Measurements from ENCODE around the gene ATXN2.
A peak's percentile ranks its signal among the peaks of the same experiment; 100 is the strongest.

ATXN2 gene

DNA sequence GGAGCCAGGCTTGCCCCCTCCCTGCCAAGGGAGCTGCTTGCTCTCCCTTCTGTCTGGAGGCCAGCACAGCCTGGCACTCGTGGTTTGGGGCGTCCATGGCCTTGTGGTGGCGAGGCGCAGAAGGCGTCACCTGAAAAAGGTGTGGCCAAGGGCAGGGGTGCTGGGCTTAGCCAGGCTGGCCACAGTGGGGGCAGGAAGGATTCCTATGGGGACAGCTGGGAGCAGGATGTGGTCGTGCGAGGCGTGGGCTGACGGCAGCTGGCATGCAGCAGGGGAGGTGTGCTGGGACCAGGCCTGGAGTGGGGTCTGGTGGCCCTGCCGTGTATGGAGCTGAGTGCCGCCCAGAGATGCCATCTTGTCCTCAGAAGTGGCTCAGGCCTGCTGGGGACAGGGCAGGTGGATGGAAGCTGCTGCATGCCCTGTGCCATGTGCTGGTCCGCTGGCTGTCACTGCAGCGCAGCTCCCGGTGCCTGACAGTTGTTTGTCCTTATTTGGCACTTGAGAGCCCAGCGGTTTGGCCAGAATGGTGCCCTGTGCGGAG, 163.4 kb downstream of the ATXN2 start:
- no peak for DNase-seq

DNA sequence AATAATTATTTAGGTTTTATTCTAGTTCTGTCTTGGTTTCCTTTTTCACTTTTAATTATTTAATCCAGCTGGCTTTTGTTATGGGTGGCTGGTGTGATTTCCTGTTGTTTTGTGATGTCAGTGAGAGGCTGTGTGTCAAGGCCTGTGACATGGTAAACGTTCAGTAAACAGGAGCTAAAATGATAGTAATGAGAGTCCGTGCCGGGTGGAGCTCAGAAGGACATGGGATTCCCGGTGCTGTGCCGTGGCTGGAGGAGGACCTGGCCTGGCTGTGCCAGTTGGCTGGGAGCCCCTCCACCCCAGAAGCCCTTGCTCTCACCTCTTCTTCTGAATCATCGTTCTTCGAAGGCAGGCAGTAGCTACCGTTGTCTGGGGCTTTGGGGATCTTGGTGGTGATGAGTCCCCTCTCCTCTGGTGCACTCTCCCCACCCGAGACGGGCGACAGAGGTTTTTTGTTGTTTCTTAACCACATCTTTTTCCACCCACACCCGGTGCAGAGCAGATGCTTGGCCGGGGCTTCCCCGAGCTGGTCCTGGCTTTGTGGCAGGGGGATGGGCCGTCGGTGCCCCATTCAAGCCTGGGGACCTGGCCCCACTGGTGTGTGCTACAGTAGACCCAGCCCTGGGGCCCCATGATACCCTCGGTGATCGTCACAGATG, 164.3 kb downstream of the ATXN2 start:
- peak; percentile 78 for DNase-seq

DNA sequence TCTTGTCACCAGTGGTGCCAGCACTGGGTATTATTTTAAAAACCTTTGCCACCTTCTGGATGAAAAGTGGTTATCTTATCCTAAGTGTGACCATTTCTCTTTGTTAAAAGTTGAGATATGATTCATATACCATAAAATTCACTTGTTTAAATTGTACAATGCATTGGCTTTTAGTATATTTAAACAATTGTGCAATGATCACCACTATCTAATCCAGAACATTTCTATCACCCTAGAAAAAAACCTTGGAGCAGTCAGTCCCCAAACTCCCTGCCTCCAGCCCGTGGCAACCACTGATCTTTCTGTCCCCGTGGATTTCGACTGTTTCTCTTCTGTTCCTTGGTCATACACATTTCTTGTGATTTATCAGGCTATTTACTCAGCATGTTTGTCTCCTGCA, 165.1 kb downstream of the ATXN2 start:
- no peak for DNase-seq

DNA sequence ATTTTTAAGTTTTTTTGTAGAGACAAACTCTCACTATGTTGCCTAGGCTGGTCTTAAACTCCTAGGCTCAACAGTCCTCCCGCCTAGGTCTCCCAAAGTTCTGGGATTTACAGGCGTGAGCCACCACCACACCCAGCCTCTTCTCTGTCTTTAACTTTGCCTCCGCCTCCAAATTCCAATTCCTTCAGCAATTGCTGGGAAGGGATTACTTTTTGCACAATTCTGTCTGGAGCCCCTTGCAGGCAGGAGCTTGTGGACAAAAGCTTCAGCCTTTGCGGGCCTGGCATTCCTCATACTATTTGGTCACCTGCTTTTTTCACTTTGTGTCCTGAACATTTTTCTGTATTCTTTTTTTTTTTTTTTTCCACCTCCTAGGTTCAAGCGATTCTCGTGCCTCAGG, 167.3 kb downstream of the ATXN2 start:
- DNase-seq: no peak

DNA sequence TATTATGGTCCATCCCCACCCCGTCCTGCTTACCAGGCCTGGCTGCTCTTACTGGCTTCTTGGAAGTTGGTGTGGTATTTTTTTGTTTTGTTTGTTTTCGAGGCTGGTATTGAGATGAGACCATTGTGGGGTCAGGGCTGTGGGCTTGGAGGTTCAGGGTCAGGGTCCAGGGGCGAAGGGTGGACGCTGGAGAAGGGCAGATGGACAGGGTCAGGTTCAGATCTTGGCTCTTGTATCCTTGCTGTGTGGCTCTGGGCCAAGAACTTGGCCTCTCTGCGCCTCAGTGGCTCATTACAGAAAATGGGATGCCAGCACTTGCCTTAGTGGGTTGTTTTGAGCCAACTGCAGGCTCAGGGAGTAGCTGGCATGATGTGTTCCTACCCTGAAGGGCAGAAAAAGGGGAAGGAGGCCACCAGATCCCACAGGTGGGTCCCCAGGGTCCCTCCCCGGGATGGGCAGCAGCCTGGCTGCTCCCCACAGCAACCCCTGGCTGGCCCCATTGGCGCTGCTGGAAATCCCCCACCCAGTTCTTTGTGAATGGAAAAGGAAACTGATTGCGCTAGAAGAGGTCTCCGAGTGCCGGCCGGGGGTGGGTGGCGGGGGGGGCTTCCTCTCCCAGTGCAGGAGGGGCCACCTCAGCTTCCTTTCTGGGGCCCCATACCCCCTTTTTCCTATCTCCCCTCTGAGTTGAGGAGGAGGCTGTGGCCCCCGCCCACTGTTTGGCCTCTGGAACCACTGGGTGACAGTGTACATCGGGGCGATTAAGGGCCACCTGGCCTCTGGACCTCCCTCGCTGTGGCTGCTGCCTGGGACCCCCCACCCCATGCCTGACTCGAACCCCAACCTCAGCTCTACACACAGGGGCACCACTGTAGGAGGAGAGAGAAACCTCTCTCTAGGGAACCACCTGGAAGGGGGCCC, 168.4 kb downstream of the ATXN2 start:
- DNase-seq: peak; percentile 64

DNA sequence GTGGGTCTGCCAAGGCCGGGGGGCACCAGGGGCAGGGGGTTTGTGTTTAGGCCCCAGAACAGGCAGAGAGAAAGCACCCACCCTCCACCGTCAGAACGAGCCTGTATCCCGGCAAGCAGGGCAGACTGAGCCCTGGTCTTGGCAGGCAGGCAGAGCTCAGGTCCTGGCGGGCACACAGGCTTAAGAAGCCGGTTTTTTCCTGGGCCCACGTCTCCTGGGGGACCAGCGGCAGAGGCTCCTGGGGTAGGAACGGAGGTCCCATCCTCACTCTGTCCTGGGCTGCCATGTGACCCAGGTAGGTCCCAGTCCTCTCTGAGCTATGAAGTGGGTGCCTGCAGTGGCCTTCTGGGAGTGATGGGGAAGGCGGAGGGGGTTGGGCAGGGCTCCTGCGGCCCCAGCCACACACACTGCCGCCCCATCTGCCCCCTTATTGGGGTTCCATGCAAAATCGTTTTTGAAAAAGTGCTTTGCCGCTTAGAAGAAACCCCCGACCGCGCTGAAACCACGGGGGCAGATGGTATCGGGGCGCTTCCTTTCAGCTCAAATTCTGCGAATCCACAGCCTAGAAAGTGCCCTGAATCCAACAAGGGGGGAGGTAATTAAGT, 169.2 kb downstream of the ATXN2 start:
- peak; percentile 62 for DNase-seq

DNA sequence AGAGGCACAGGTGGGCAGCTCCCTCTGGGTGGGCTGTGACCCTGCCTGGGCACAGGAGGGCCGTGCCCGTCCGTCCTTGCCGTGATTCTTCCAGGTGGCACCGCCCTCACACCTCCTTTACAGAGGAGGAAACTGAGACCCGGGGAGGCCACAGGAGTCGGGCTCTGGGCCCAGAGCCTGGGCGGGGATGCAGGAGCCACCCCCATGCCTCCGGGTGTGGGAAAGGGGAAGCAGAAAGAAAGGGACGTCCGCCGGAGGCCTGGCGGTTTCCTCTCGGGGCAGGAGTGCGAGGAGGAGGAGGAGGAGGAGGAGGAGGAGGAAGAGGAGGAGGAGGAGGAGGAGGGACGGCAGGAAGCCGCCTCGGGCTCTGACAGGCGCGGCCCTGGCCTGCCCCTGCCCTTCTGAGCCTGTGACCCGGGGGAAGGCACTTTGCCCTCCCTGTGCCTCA, 170.4 kb downstream of the ATXN2 start:
- DNase-seq: peak; percentile 53

DNA sequence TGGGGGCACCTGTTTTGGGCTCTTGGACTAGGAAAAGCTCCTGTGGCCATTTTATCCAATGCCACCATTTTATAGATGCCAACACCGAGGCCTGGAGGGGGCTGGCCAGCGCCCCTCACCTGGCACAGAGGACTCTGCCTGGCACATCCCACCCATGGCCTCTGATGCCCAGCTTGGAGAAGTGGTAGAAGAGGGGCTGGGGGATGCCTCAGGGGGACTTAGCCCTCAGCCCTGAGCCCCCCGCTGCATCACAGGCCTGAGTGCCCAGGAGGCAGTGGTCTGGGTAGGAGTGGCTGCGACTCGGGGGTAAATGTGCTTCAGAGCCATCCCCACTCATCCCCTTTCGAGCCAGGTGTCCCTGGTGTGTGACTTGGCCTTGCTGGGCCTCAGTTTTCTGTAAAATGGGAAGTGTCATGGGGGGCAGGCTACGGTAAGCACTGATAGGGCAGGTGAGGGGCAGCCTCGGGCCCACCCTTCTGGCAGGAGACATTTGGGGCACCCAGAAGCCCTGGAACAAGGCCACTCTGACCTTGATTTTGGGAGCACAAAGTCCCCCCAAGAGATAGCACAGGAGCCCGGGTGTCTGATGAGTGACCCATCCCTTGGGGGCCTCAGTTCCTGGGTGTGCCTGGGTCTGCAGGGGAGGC, 170.9 kb downstream of the ATXN2 start:
- DNase-seq: no peak

DNA sequence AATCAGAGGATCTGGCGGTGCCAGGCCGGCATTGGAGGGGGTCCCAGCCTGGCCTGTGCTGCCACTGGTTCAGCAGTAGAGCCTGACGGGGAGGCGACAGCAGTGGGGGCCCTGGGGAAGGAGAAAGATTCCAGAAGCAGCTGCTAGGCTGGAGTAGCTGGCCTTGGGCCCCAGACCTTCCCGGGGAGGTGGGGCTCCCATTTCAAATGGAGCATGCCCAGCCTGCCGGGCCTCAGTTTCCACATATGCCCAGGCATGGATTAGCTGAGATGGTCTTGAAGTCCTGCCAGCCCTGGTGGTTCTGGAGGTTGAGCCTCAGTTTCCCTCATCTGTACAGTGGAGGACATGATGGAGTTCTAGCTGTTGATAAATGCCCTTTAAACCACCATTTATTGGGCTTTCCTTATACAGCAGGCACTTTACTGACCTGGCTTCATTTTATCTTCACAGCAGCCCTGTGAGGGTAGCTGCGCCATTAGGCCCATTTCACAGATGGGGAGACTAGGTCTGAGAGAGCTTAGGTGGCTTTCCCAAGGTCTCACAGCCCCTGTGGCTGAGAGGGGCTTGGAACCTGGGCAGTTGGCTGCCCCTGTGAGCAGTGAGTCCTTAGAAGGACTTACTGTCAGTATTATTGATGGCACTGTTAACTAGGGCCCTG, 171.6 kb downstream of the ATXN2 start:
- DNase-seq: no peak

DNA sequence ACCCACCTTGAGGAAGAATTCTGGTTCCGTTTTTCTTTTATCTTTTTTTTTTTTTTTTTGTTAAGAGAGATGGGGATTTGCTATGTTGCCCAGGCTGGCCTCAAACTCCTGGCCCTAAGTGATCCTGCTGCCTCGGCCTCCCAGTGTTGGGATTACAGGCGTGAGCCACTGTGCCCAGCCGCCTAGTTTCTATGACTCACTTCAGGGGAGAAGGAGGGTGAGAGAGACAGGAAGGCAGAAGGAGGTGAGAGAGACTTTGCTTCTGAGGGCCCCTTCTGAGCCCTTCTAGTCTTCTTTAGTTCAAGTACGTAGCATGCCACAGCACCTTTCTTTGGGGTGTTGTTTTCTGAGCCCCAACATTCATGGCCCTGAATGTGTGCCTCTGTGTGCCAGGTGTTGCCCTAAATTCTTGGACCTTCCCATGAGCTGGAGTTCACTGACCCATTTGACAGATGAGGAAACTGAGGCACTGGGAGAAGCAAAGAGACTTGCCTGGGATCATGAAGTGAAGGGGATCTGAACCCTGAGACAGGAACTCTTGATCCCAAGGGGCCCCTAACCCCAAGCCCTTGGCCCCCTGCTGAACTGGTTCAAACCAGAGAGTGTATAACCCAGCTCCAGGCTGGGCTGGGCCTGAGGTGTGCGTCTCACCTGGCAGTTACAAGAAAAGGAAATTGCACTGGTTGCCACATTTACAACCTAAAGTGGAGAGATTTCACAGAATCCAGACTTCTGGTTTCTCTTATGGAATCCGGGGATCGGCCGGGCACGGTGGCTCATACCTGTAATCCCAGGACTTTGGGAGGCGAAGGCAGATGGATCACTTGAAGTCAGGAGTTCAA, 172.6 kb downstream of the ATXN2 start:
- peak; percentile 59 for DNase-seq

DNA sequence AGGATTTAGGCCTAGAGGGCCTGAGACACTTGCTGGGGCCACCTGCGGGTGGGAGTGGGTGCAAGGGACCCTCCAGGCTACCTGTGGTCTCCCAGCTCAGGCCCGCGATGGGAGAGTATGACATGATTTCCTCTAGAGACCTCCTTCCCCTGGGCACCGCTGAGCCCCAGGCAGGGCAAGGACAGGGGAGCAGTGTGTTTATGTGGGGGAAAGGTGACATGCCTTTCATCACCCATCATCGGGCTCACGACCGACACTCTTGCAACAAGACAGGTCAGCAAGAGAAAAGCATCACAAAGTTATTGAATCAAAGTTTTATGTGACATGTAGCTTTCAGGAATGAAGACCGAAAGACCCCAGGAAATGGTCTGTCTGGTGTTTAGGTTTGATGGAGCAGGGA, 173.5 kb downstream of the ATXN2 start:
- DNase-seq: no peak

DNA sequence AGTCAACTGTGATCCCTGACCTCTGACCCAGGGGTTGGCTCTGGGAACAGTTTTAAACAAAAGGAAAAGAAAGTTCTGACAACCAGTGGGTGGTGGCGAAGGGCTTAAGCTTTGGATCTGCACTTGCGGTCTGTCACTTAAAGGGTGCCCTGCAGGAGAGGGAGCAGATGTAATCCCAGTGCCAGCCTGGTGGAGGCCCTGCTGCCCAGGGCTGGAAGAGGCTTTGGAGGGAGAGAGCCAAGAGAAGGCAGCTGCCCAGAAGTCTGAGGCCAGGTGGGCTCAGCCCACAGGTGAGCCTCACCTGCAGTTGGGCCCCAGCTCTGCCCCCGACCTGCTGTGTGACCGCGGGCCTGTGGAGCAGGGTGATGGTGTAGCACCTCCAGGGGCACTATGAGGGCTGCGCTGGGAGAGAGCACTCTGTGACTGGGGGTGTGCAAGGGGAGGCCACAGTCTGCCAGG, 174.3 kb downstream of the ATXN2 start:
- DNase-seq: no peak

DNA sequence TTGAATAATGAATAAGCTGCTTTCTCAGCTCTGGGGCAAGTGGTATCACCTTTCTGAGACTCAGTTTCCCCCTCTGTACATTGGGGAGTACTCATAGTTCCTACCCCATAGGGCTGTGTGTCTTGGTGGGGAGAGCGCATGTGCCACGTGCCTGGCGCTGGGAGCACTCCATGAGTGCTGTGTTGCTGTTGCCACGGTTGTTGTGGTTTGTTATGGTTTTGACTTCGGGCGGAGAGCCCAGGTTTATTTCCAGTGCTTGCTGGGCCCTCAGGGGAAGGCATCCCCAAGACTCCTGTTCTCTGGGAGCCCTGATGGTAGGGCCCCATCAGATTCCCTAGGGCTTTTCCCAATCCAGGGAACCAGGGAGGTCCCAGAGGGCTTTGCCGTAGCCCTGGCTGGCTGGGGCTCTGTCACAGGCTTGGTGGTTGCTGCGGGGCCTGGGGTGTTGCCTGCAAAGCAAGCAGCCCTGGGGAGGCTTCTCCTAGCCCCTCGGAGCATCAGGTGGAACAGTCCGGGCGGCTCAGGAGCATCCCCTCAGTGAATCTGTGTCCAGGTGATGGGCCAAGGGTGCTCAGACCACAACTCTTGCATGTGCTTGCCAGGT, 174.8 kb downstream of the ATXN2 start:
- DNase-seq: no peak

DNA sequence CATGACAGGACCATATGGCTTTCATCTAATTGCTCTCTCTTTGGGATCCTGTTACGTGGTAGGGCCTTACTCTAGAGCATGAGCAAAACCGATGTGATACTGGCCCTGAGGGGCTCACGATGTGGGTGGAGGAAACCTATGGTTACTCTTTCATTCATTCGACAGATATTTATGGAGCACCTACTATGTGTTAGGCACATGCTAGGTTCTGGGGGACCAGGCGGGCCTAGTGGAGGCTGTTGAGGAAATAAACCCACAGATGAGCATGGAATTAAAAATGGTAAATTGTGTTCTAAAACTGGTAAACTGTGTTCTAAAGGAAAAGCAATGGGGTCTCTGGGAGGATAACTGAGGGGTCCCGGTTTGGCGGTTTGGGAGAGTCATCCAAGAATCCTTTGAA, 178.6 kb downstream of the ATXN2 start:
- no peak for DNase-seq

DNA sequence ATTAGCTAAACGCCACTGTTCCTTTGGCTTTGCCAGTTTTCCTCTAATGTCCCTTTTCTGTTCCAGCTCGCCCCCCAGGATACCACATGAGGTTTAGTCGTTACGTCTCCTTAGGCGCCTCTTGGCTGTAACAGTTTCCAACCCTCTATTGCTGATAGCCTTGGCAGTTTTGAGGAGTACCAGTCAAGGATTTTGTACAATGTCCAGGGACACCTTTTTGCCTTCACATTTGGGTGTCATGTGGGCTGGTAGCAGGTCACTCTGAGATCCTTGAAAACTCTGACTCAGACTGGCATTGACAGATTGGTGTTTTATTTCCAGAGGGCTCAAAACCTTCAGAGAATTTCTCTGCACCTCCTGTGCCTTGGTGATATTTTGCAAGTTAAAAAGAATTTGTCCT, 179.3 kb downstream of the ATXN2 start:
- DNase-seq: no peak

DNA sequence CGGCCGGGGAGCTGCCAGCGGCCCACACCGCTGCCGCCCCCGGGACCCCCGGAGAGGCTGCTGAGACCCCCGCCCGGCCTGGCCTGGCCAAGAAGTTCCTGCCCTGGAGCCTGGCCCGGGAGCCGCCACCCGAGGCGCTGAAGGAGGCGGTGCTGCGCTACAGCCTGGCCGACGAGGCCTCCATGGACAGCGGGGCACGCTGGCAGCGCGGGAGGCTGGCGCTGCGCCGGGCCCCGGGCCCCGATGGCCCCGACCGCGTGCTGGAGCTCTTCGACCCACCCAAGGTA, 180.6 kb downstream of the ATXN2 start:
- DNase-seq: no peak

DNA sequence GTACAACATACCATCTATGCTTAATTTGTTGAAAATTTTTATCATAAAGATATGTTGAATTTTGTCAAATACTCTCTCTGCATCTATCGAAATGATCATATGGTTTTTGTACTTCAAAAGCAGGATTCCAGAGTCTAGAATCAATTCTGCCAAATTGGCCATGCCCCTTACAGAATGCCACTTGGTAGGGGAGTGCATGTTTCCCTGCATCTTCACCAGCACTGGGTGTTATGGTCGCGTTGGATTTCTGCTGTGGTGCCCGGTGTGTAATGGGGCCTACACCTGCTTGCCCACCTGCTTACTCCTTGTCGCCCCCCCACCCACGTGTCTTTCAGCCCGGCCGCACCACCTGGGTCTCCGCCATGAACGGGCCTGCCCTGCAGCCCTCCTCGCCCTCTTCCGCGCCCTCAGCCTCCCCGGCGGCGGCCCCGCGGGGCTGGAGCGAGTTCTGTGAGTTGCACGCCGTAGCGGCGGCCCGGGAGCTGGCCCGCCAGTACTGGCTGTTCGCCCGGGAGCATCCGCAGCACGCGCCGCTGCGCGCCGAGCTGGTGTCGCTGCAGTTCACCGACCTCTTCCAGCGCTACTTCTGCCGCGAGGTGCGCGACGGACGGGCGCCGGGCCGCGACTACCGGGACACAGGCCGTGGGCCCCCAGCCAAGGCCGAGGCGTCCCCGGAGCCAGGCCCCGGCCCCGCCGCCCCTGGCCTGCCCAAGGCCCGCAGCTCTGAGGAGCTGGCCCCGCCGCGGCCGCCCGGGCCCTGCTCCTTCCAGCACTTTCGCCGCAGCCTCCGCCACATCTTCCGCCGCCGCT, 181.1 kb downstream of the ATXN2 start:
- DNase-seq: no peak

DNA sequence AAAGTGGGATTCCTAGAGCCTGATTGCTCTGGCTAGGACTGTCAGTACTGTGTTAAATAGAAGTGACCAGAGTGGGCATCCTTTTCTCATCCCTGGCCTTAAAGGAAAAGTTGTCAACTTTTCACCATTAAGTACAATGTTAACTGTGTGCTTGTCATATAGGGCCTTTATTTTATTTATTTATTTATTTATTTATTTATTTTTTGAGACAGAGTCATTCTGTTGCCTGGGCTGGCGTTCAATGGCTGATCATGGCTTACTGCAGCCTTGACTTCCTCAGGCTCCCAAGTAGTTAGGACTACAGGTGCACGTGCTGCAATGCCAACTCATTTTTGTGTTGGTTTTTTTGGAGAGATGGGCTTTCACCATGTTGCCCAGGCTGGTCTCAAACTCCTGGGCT, 181.8 kb downstream of the ATXN2 start:
- no peak for DNase-seq

DNA sequence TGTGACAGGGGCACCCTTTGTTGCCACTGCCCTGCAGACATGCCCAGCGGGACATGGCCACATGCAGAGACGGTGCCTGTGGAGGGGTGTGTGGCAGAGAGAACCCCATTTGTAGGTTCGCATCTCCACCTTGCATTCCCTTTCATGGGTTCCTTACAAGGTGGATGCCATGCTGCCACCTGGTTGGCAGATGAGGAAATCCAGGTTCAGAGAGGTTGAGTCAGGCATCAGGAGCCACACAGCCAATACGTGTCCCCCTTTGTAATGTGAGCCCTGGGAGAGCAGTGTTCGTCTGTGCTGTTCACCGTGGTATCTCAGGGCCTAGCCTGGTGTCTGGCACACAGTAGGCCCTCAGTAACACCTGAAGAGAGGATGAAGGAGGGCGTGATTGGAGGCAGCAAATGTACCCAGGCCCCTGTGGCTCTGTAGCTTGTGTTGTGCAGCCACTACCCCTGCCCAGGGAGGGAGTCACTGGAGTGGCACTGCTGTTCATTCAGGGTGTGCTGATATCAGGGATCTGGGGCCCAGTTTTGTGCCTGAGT, 184.3 kb downstream of the ATXN2 start:
- no peak for DNase-seq

DNA sequence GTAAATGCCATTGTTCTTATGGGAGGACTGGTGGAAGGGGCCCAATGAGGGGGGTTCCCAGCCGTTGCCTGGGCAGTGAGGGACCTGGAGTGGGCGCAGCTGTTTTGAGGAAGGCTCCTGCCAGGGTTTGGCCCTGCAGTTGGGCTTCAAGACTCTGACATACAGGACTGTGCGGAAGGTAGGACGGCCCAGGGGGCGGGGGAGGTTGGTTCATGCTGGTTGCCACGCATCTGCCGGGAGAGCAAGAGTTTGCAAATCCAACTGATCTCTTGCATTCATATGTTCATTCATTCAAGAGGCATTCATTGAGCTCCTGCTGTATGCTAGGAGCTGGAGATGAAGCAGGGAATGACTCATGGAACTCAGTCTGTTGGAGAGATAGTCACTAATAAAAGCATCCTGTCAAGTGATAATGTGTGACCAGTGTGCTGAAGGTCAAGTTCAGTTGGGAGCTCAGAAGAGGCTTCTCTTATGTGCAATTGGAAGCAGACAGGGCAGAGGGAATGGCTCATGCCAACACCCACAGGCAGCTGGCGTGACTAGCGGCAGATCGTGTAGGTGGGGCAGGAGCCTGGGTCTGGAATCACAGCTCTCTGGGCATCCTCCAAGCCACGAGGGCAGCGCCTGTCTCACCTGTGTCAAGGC, 185.6 kb downstream of the ATXN2 start:
- DNase-seq: no peak
